MV-4-11 (cell line): ENCODE data around the gene AHRR.

Experiments used
- DNase-seq: peaks from one replicate; lab custom pipeline; 2025; lab: John Stamatoyannopoulos, UW

The AHRR gene

GRCh38 chr5:443239-444151 lies 122.0 kb downstream of the AHRR start:
- no peak for DNase-seq

GRCh38 chr5:444226-444625 lies 122.7 kb downstream of the AHRR start:
- peak; percentile 16 for DNase-seq

- DNase-seq: no peak
Observed at GRCh38 chr5:445591-445990, 124.1 kb downstream of the AHRR start.

- no peak for DNase-seq
Observed at GRCh38 chr5:446066-446882, 124.8 kb downstream of the AHRR start.

GRCh38 chr5:446883-447263 lies 125.4 kb downstream of the AHRR start:
- peak; percentile 68 for DNase-seq

- no peak for DNase-seq
Observed at GRCh38 chr5:447501-447900, 126.0 kb downstream of the AHRR start.

GRCh38 chr5:448061-448765 lies 126.7 kb downstream of the AHRR start:
- DNase-seq: peak; percentile 94

- peak; percentile 29 for DNase-seq
Observed at GRCh38 chr5:448766-449090, 127.2 kb downstream of the AHRR start.

- peak; percentile 58 for DNase-seq
Observed at GRCh38 chr5:449151-449550, 127.6 kb downstream of the AHRR start.

- DNase-seq: no peak
Observed at GRCh38 chr5:451587-452458, 130.3 kb downstream of the AHRR start.

GRCh38 chr5:452978-453710 lies 131.6 kb downstream of the AHRR start:
- no peak for DNase-seq

GRCh38 chr5:453725-454481 lies 132.4 kb downstream of the AHRR start:
- no peak for DNase-seq

- DNase-seq: no peak
Observed at GRCh38 chr5:454936-455335, 133.4 kb downstream of the AHRR start.

- no peak for DNase-seq
Observed at GRCh38 chr5:455806-456205, 134.3 kb downstream of the AHRR start.

GRCh38 chr5:456351-457194 lies 135.1 kb downstream of the AHRR start:
- no peak for DNase-seq

- no peak for DNase-seq
Observed at GRCh38 chr5:457195-457961, 135.9 kb downstream of the AHRR start.

- no peak for DNase-seq
Observed at GRCh38 chr5:458547-459353, 137.2 kb downstream of the AHRR start.
